Skin of body (tissue), 2 donors: ENCODE data around the gene RAET1E. TPM values are rescaled to one million over a fixed set of nuclear protein-coding genes. Genes with fewer than 3 reads are reported as not detected.

Experiments used
- DNase-seq: peaks from one replicate; lab custom pipeline; 2025; lab: John Stamatoyannopoulos, UW
- total RNA-seq: library from RNA; depleted of rRNA; stranded (reverse); fragments of >200 nt; gene quantifications from one replicate; pipeline ENCODE4 v1.2.3, GENCODE V29; 2014

RAET1E gene
- total RNA-seq, 1 donor from 2014 or later: 3.3 TPM

- no peak for DNase-seq
Observed at GRCh38 chr6:149891259-149891658, 6.7 kb downstream of the RAET1E start.

- DNase-seq: no peak
Observed at GRCh38 chr6:149890629-149891045, 7.3 kb downstream of the RAET1E start.

GRCh38 chr6:149889326-149889725, 8.6 kb downstream of the RAET1E start:
- no peak for DNase-seq

GRCh38 chr6:149888659-149889058, 9.3 kb downstream of the RAET1E start:
- DNase-seq: no peak

- no peak for DNase-seq
Observed at GRCh38 chr6:149888093-149888492, 9.8 kb downstream of the RAET1E start.

- no peak for DNase-seq
Observed at GRCh38 chr6:149887343-149887742, 10.6 kb downstream of the RAET1E start.

- no peak for DNase-seq
Observed at GRCh38 chr6:149885888-149886287, 12.0 kb downstream of the RAET1E start.

GRCh38 chr6:149884617-149885016, 13.3 kb downstream of the RAET1E start:
- no peak for DNase-seq

GRCh38 chr6:149884215-149884614, 13.7 kb downstream of the RAET1E start:
- no peak for DNase-seq

- DNase-seq: no peak
Observed at GRCh38 chr6:149881860-149882259, 16.1 kb downstream of the RAET1E start.

- no peak for DNase-seq
Observed at GRCh38 chr6:149881066-149881766, 16.7 kb downstream of the RAET1E start.

- no peak for DNase-seq
Observed at GRCh38 chr6:149877659-149878058, 20.3 kb downstream of the RAET1E start.

GRCh38 chr6:149876241-149876933, 21.5 kb downstream of the RAET1E start:
- DNase-seq: no peak

GRCh38 chr6:149872233-149872632, 25.7 kb downstream of the RAET1E start:
- DNase-seq: no peak

GRCh38 chr6:149871182-149871581, 26.7 kb downstream of the RAET1E start:
- no peak for DNase-seq

GRCh38 chr6:149869275-149869892, 28.5 kb downstream of the RAET1E start:
- no peak for DNase-seq

GRCh38 chr6:149867876-149868640, 29.9 kb downstream of the RAET1E start:
- no peak for DNase-seq

- DNase-seq: peak; percentile 72
Observed at GRCh38 chr6:149864578-149865535, 33.1 kb downstream of the RAET1E start.

GRCh38 chr6:149863698-149864577, 34.0 kb downstream of the RAET1E start, which contains the start of gene LRP11:
Gene LRP11, minus strand, starts transcription at chr6:149864359. Its CDS starts 339 bp downstream, at chr6:149864020.
- peak; percentile 55 for DNase-seq
